ENCODE measurements around the gene GTF2H1. TPM values are rescaled to one million over a fixed set of nuclear protein-coding genes. Genes with fewer than 3 reads are reported as not detected.

Gene GTF2H1
- total RNA-seq, 1 donor: 123 TPM

- no peak overlapping the region for H3K4me2 ChIP-seq (ENCODE audit: insufficient read depth, low read length)
- no peaks in the 10 kb centered on the region for H3K27me3 ChIP-seq (ENCODE audit: insufficient read depth, low read length)
- H2AFZ ChIP-seq (ENCODE audit: low read length): no peak overlapping the region
- H4K20me1 ChIP-seq (ENCODE audit: insufficient read depth, low read length): no peaks in the 10 kb centered on the region
- H3K4me3 ChIP-seq (ENCODE audit: insufficient read depth, low read length): no peak overlapping the region
- H3K79me2 ChIP-seq (ENCODE audit: insufficient read depth, low read length): no peaks in the 10 kb centered on the region
- H3K36me3 ChIP-seq (ENCODE audit: insufficient read depth, low read length): peaks cover 42% of the 10 kb centered on the region
- DNase-seq (ENCODE audit: insufficient read length, low spot score, missing footprints): no peak
- no peak overlapping the region for H3K27ac ChIP-seq (ENCODE audit: low read depth, low read length)
- no peaks in the 10 kb centered on the region for H3K4me1 ChIP-seq (ENCODE audit: insufficient read depth, low read length)
- TF ChIP-seq, protein P1, sequence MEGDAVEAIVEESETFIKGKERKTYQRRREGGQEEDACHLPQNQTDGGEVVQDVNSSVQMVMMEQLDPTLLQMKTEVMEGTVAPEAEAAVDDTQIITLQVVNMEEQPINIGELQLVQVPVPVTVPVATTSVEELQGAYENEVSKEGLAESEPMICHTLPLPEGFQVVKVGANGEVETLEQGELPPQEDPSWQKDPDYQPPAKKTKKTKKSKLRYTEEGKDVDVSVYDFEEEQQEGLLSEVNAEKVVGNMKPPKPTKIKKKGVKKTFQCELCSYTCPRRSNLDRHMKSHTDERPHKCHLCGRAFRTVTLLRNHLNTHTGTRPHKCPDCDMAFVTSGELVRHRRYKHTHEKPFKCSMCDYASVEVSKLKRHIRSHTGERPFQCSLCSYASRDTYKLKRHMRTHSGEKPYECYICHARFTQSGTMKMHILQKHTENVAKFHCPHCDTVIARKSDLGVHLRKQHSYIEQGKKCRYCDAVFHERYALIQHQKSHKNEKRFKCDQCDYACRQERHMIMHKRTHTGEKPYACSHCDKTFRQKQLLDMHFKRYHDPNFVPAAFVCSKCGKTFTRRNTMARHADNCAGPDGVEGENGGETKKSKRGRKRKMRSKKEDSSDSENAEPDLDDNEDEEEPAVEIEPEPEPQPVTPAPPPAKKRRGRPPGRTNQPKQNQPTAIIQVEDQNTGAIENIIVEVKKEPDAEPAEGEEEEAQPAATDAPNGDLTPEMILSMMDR (IDR thresholded peaks at IDR 0.05; ENCODE audit: extremely low read depth, low read depth, low read length): no peak
- no peaks in the 10 kb centered on the region for H3K9me3 ChIP-seq (ENCODE audit: low read depth, low read length)
These were observed 36.5 kb upstream of the GTF2H1 start for GRCh38 chr11:18285841-18286240.

GRCh38 chr11:18288911-18289310, 33.5 kb upstream of the GTF2H1 start:
- Histone ChIP-seq H3K27me3 (ENCODE audit: insufficient read depth, low read length) (no peaks in the 10 kb centered on the region), H3K79me2 (ENCODE audit: insufficient read depth, low read length) (no peaks in the 10 kb centered on the region), H3K4me1 (ENCODE audit: insufficient read depth, low read length) (no peaks in the 10 kb centered on the region), H3K4me3 (ENCODE audit: insufficient read depth, low read length) (no peak overlapping the region), H3K36me3 (ENCODE audit: insufficient read depth, low read length) (peaks cover 45% of the 10 kb centered on the region), H3K9me3 (ENCODE audit: low read depth, low read length) (no peaks in the 10 kb centered on the region), H3K4me2 (ENCODE audit: insufficient read depth, low read length) (no peak overlapping the region), H3K27ac (ENCODE audit: low read depth, low read length) (no peak overlapping the region), H2AFZ (ENCODE audit: low read length) (no peak overlapping the region), H4K20me1 (ENCODE audit: insufficient read depth, low read length) (no peaks in the 10 kb centered on the region)
- TF ChIP-seq, protein P1 (IDR thresholded peaks at IDR 0.05; ENCODE audit: extremely low read depth, low read depth, low read length): no peak
- DNase-seq (ENCODE audit: insufficient read length, low spot score, missing footprints): no peak

DNA sequence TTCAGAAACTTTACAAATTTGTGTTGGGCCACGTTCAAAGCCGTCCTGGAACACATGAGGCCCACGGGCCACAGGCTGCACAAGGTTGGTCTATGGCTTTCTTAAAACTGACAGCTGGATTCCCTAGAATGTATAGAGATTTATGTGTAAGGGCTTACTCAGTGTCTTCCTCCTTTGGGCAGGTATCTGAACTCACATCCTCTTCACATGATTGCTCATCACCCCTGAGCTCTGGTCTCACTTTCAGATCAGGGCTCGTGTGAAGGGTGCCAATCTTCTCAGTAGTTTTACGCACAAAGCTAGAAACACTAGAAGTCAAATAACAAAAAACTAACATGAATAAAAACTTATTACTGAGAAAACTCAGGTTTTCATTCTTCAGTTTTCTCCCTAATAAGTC, 27.5 kb upstream of the GTF2H1 start:
- Histone ChIP-seq H3K36me3 (ENCODE audit: insufficient read depth, low read length) (peaks cover 46% of the 10 kb centered on the region), H3K9me3 (ENCODE audit: low read depth, low read length) (no peaks in the 10 kb centered on the region), H3K4me3 (ENCODE audit: insufficient read depth, low read length) (no peak overlapping the region), H3K4me1 (ENCODE audit: insufficient read depth, low read length) (no peaks in the 10 kb centered on the region), H3K27me3 (ENCODE audit: insufficient read depth, low read length) (no peaks in the 10 kb centered on the region), H3K79me2 (ENCODE audit: insufficient read depth, low read length) (no peaks in the 10 kb centered on the region), H3K4me2 (ENCODE audit: insufficient read depth, low read length) (no peak overlapping the region), H4K20me1 (ENCODE audit: insufficient read depth, low read length) (no peaks in the 10 kb centered on the region), H3K27ac (ENCODE audit: low read depth, low read length) (no peak overlapping the region), H2AFZ (ENCODE audit: low read length) (no peak overlapping the region)
- no peak for DNase-seq (ENCODE audit: insufficient read length, low spot score, missing footprints)
- TF ChIP-seq, protein P1 (IDR thresholded peaks at IDR 0.05; ENCODE audit: extremely low read depth, low read depth, low read length): no peak

- Histone ChIP-seq H3K27me3 (ENCODE audit: insufficient read depth, low read length) (no peaks in the 10 kb centered on the region), H3K79me2 (ENCODE audit: insufficient read depth, low read length) (no peaks in the 10 kb centered on the region), H4K20me1 (ENCODE audit: insufficient read depth, low read length) (no peaks in the 10 kb centered on the region), H2AFZ (ENCODE audit: low read length) (no peak overlapping the region), H3K4me2 (ENCODE audit: insufficient read depth, low read length) (no peak overlapping the region), H3K27ac (ENCODE audit: low read depth, low read length) (no peak overlapping the region), H3K36me3 (ENCODE audit: insufficient read depth, low read length) (peaks cover 46% of the 10 kb centered on the region), H3K4me3 (ENCODE audit: insufficient read depth, low read length) (no peak overlapping the region), H3K9me3 (ENCODE audit: low read depth, low read length) (no peaks in the 10 kb centered on the region), H3K4me1 (ENCODE audit: insufficient read depth, low read length) (no peaks in the 10 kb centered on the region)
- TF ChIP-seq, protein P1 (IDR thresholded peaks at IDR 0.05; ENCODE audit: extremely low read depth, low read depth, low read length): no peak
- no peak for DNase-seq (ENCODE audit: insufficient read length, low spot score, missing footprints)
These were observed 27.1 kb upstream of the GTF2H1 start for GRCh38 chr11:18295316-18295715.
